PC-3 (cell line): ENCODE measurements around the gene LMO7. TPM values are rescaled to one million over a fixed set of nuclear protein-coding genes. Genes with fewer than 3 reads are reported as not detected.
A peak's percentile ranks its signal among the peaks of the same experiment; 100 is the strongest.
"Not testable (repeated sequence)": the region's sequence is repeated elsewhere in the genome, so short reads cannot be mapped to it uniquely, and the experiment has no call there.

Source experiments
- ATAC-seq: fragments of 200-7000 bp; cut with Tn5 transposase; 2 replicates; pipeline ENCODE4 v1.9.1; 2020; ENCODE audit warnings: mild to moderate bottlenecking, moderate library complexity
- BruUV-seq: library from RNA; stranded (reverse); fragments of 400-500 nt; replicated peaks from 2 replicates; lab custom pipeline; 2021; lab: Mats Ljungman, UMichigan
- CTCF ChIA-PET: fragments of 300-600 bp; sonication (Branson Sonifier 250); formaldehyde crosslinking; loops from one replicate; lab custom pipeline; 2022; ENCODE audit warnings: antibody characterized with exemption; lab: Charles Lee
- POLR2A ChIA-PET: fragments of 300-600 bp; sonication (Branson Sonifier 250); formaldehyde crosslinking; loops from one replicate; lab custom pipeline; 2022; ENCODE audit warnings: antibody characterized with exemption; ENCODE audit not compliant: unreplicated experiment; lab: Charles Lee
- DNase-seq: peaks from one replicate; pipeline ENCODE4 v3.0.0-alpha.2; 2015
- H2AFZ ChIP-seq: fragments of 300-600 bp; sonication (generic); 2 replicates; pipeline ENCODE4 v1.6.0; 2016; ENCODE audit warnings: antibody characterized with exemption, low read length
- H3F3A ChIP-seq: fragments of 300-600 bp; sonication (generic); one replicate; pipeline ENCODE4 v1.6.0; 2017; ENCODE audit warnings: antibody characterized with exemption, low read length, control low read depth, mild to moderate bottlenecking; ENCODE audit not compliant: unreplicated experiment
- H3K27ac ChIP-seq: fragments of 300-600 bp; sonication (generic); 2 replicates; pipeline ENCODE4 v1.5.1; 2016; ENCODE audit warnings: mild to moderate bottlenecking, low read length
- H3K27me3 ChIP-seq: fragments of 300-600 bp; sonication (generic); 2 replicates; pipeline ENCODE4 v1.6.1; 2016; ENCODE audit warnings: low read length, mixed read lengths
- H3K36me3 ChIP-seq: fragments of 300-600 bp; sonication (generic); 2 replicates; pipeline ENCODE4 v1.6.1; 2016; ENCODE audit warnings: low read depth, mixed run types, low read length, mixed read lengths
- H3K4me1 ChIP-seq: fragments of 300-600 bp; sonication (generic); 2 replicates; pipeline ENCODE4 v1.5.1; 2016; ENCODE audit warnings: low read length; ENCODE audit not compliant: insufficient read depth
- H3K4me2 ChIP-seq: fragments of 300-600 bp; sonication (generic); 2 replicates; pipeline ENCODE4 v1.6.0; 2016; ENCODE audit warnings: low read length
- H3K4me3 ChIP-seq: fragments of 300-600 bp; sonication (generic); 2 replicates; pipeline ENCODE4 v1.5.1; 2016; ENCODE audit warnings: mild to moderate bottlenecking, low read length, mixed read lengths
- H3K79me2 ChIP-seq: fragments of 300-600 bp; sonication (generic); 2 replicates; pipeline ENCODE4 v1.6.1; 2017; ENCODE audit warnings: low read length, mixed read lengths
- H3K9ac ChIP-seq: fragments of 300-600 bp; sonication (generic); 2 replicates; pipeline ENCODE4 v1.6.0; 2016; ENCODE audit warnings: mild to moderate bottlenecking, low read length
- H3K9me2 ChIP-seq: fragments of 300-600 bp; sonication (generic); replicated peaks from 2 replicates; pipeline ENCODE4 v1.6.1; 2016; ENCODE audit warnings: mixed run types, low read length, mixed read lengths
- H3K9me3 ChIP-seq: fragments of 300-600 bp; sonication (generic); 2 replicates; pipeline ENCODE4 v1.6.1; 2016; ENCODE audit warnings: low read length, mixed read lengths
- H4K20me1 ChIP-seq: fragments of 300-600 bp; sonication (generic); 2 replicates; pipeline ENCODE4 v1.6.1; 2016; ENCODE audit warnings: low read length, mixed read lengths
- EZH2 ChIP-seq: fragments of 300-600 bp; sonication (generic); IDR thresholded peaks from one replicate; pipeline ENCODE4 v1.6.1; 2017; ENCODE audit warnings: antibody characterized with exemption, mild to moderate bottlenecking, low read length; ENCODE audit not compliant: unreplicated experiment
- EZH2phosphoT487 ChIP-seq: fragments of 300-600 bp; sonication (generic); IDR thresholded peaks from 2 replicates; pipeline ENCODE4 v1.6.1; 2018; ENCODE audit warnings: mild to moderate bottlenecking, antibody characterized with exemption, low read length, borderline replicate concordance
- intact Hi-C: fragments of 100-400 bp; cut with micrococcal nuclease; formaldehyde crosslinking; loops from 2 replicates; pipeline ENCODE4 v1.9.0; 2023
- total RNA-seq: library from RNA; depleted of rRNA; stranded (reverse); fragments of >200 nt; gene quantifications from 2 replicates; pipeline ENCODE4 v1.2.3, GENCODE V29; 2014
- TF ChIP-seq, protein P1 (sequence below): fragments of 300-600 bp; sonication (generic); conservative IDR thresholded peaks from 2 replicates; pipeline ENCODE4 v1.5.1; 2017; ENCODE audit warnings: antibody characterized with exemption, low read depth, mild to moderate bottlenecking, low read length

The LMO7 gene
- total RNA-seq, 1 experiment from 2014 or later, result 83.6 TPM

DNA sequence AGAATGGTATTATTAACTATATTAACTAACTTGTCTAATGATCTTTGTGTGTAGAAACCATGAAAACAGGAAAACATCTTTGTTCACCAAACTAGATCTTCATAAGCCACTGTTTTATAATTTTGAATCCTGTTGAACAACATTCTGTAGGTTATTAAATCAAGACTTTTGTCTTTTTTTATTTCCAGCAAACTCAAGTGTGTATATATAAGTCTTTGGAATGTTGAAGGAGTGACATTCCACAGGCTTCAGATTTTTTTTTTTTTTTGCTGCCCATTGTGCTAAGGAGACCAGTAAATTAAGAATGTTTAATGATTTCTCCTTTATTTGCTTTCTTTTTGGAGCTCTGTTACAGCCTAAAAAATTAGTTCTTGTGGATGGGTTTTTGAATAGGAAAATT is 89.6 kb downstream of the LMO7 start:
- H3K36me3 ChIP-seq, result no peaks in the 10 kb centered on the region
- H3K9me3 ChIP-seq, result no peaks in the 10 kb centered on the region
- TF ChIP-seq EZH2phosphoT487 (no peak), EZH2 (no peak)
- TF ChIP-seq, protein P1, sequence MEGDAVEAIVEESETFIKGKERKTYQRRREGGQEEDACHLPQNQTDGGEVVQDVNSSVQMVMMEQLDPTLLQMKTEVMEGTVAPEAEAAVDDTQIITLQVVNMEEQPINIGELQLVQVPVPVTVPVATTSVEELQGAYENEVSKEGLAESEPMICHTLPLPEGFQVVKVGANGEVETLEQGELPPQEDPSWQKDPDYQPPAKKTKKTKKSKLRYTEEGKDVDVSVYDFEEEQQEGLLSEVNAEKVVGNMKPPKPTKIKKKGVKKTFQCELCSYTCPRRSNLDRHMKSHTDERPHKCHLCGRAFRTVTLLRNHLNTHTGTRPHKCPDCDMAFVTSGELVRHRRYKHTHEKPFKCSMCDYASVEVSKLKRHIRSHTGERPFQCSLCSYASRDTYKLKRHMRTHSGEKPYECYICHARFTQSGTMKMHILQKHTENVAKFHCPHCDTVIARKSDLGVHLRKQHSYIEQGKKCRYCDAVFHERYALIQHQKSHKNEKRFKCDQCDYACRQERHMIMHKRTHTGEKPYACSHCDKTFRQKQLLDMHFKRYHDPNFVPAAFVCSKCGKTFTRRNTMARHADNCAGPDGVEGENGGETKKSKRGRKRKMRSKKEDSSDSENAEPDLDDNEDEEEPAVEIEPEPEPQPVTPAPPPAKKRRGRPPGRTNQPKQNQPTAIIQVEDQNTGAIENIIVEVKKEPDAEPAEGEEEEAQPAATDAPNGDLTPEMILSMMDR, result no peak
- H3K4me3 ChIP-seq, result peak overlapping the region; percentile 0; the same call in 1 of the 2 replicates
- peak overlapping the region; percentile 98 for H3K27ac ChIP-seq
- no peaks in the 10 kb centered on the region for H3K9me2 ChIP-seq
- TSS peak; percentile 69 for BruUV-seq
- H3K79me2 ChIP-seq, result peaks cover 19% of the 10 kb centered on the region
- peak overlapping the region; percentile 58 for H3K9ac ChIP-seq
- peak overlapping the region; percentile 48 for H3K4me2 ChIP-seq
- ChIA-PET POLR2A (interaction anchor here (0.8 kb wide), 1 partner anchor 21 kb away, joined by 3 read pairs; no protein-coding TSS in a partner anchor), CTCF (no interaction called here)
- no peaks in the 10 kb centered on the region for H4K20me1 ChIP-seq
- intact Hi-C loops, result loop anchor here (1.0 to 2.0 kb wide), 2 partner anchors 35 to 73 kb away; no protein-coding TSS in a partner anchor
- no peak overlapping the region for H2AFZ ChIP-seq
- no peaks in the 10 kb centered on the region for H3K27me3 ChIP-seq
- H3K4me1 ChIP-seq, result peaks cover 31% of the 10 kb centered on the region
- H3F3A ChIP-seq, result no peaks in the 10 kb centered on the region
- DNase-seq, result peak; percentile 17
- no peak for ATAC-seq

DNA sequence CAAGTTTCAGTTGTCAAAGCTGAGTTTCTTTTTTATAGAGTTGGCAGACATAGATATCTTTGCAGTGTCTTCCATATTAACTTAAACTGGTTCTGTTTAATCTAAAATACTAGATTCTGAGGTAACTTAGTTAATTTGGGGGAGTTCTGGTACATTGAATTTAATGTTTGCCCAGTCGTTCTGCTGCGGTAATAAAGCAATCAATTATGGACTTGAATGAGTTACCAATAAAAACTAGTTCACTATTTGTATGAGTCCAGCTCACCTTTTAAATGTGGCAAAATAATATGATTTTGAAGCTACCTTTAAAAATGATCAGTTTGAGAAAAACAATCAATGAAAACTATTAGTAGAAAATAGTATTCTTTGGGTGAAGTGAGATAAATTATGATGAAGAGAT is 90.2 kb downstream of the LMO7 start:
- no TSS peak for BruUV-seq
- Histone ChIP-seq H3K27me3 (no peaks in the 10 kb centered on the region), H3K4me1 (peaks cover 31% of the 10 kb centered on the region), H2AFZ (no peak overlapping the region), H4K20me1 (no peaks in the 10 kb centered on the region), H3K27ac (peak overlapping the region; percentile 98), H3K4me3 (no peak overlapping the region), H3K4me2 (peak overlapping the region; percentile 48), H3K9ac (peak overlapping the region; percentile 58), H3F3A (no peaks in the 10 kb centered on the region), H3K79me2 (peaks cover 19% of the 10 kb centered on the region), H3K9me3 (no peaks in the 10 kb centered on the region), H3K36me3 (no peaks in the 10 kb centered on the region), H3K9me2 (no peaks in the 10 kb centered on the region)
- ChIA-PET POLR2A (no interaction called here), CTCF (no interaction called here)
- TF ChIP-seq EZH2phosphoT487 (no peak), EZH2 (no peak)
- TF ChIP-seq, protein P1, result no peak
- ATAC-seq (no peak), DNase-seq (no peak)
- intact Hi-C loops, result no loop called here

DNA sequence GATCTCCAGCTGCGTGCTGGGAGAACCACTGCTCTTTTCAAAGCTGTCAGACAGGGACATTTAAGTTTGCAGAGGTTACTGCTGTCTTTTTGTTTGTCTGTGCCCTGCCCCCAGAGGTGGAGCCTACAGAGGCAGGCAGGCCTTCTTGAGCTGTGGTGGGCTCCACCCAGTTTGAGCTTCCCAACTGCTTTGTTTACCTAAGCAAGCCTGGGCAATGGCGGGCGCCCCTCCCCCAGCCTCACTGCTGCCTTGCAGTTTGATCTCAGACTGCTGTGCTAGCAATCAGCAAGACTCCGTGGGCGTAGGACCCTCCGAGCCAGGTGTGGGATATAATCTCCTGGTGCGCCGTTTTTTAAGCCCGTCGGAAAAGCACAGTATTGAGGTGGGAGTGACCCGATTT is 97.0 kb downstream of the LMO7 start:
- CTCF ChIA-PET, result not testable (repeated sequence)

More for the DNA sequence above, 97.0 kb downstream of the LMO7 start:
- intact Hi-C loops, H4K20me1 ChIP-seq, DNase-seq, H3K27me3 ChIP-seq, BruUV-seq, H3K4me3 ChIP-seq, ATAC-seq, POLR2A ChIA-PET, H3F3A ChIP-seq, H3K4me1 ChIP-seq, H3K9me2 ChIP-seq, H3K4me2 ChIP-seq, H2AFZ ChIP-seq, H3K9ac ChIP-seq, H3K9me3 ChIP-seq, H3K27ac ChIP-seq, H3K36me3 ChIP-seq: not testable (repeated sequence)
- 0 out of 2 replicates have a peak, but pooled peaks cover 16% of the 10 kb centered on the region for H3K79me2 ChIP-seq
